Activated CD4-positive, alpha-beta memory T cell treated with anti-CD3 and anti-CD28 coated beads, Interleukin-2, amount 10 ng/mL, durations not matched to agents 7 days and 5 days (primary cell): Measurements from ENCODE around the gene RCN2. TPM values are rescaled to one million over a fixed set of nuclear protein-coding genes. Genes with fewer than 3 reads are reported as not detected.

Experiments used
- CTCF ChIA-PET: fragments of 350-600 bp; sonication (Branson Sonifier 250); formaldehyde crosslinking; loops from one replicate; lab custom pipeline; 2021; ENCODE audit warnings: antibody characterized with exemption, inconsistent platforms; lab: Charles Lee
- POLR2A ChIA-PET: fragments of 350-600 bp; sonication (Branson Sonifier 250); formaldehyde crosslinking; loops from one replicate; lab custom pipeline; 2021; ENCODE audit warnings: antibody characterized with exemption; lab: Charles Lee
- DNase-seq: peaks from one replicate; pipeline ENCODE4 v3.0.0-alpha.2; 2020
- H3K27ac Mint-ChIP-seq: one replicate; pipeline ENCODE4 v1.8.0; 2021; ENCODE audit warnings: mild to moderate bottlenecking, mixed read lengths
- H3K27me3 Mint-ChIP-seq: one replicate; pipeline ENCODE4 v1.8.0; 2021; ENCODE audit warnings: mixed read lengths
- H3K36me3 Mint-ChIP-seq: one replicate; pipeline ENCODE4 v1.8.0; 2021; ENCODE audit warnings: low read depth, mixed read lengths
- H3K4me1 Mint-ChIP-seq: one replicate; pipeline ENCODE4 v1.8.0; 2021; ENCODE audit warnings: mixed read lengths
- H3K4me3 Mint-ChIP-seq: one replicate; pipeline ENCODE4 v1.8.0; 2021; ENCODE audit warnings: mild to moderate bottlenecking, mixed read lengths
- H3K9me3 Mint-ChIP-seq: one replicate; pipeline ENCODE4 v1.8.0; 2021; ENCODE audit warnings: mixed read lengths
- total RNA-seq, 2 experiments: library from RNA; stranded (reverse); gene quantifications; one replicate each; pipeline ENCODE4 v1.2.3, GENCODE V29; 2021

Gene RCN2
- total RNA-seq, 2 experiments from 2014 or later, result 23.0 to 24.9 TPM

GRCh38 chr15:76979331-76979925 is 47.9 kb downstream of the RCN2 start:
- DNase-seq, result no peak
- Mint-ChIP-seq H3K9me3 (no peaks in the 10 kb centered on the region), H3K4me3 (no peak overlapping the region), H3K36me3 (no peaks in the 10 kb centered on the region), H3K4me1 (peaks cover 37% of the 10 kb centered on the region), H3K27me3 (peaks cover 1% of the 10 kb centered on the region), H3K27ac (no peak overlapping the region)
- ChIA-PET CTCF (interaction anchor here (0.8 to 0.9 kb wide), 2 partner anchors 32 to 34 kb away, joined by 3 to 4 read pairs; no protein-coding TSS in a partner anchor), POLR2A (interaction anchor here (5.2 to 11.7 kb wide), 2 partner anchors 9 to 17 kb away, joined by 34 to 107 read pairs; partner anchors contain the start of gene PSTPIP1)

- H3K9me3 Mint-ChIP-seq, result no peaks in the 10 kb centered on the region
- peaks cover 1% of the 10 kb centered on the region for H3K27me3 Mint-ChIP-seq
- DNase-seq, result no peak
- no peak overlapping the region for H3K4me3 Mint-ChIP-seq
- H3K36me3 Mint-ChIP-seq, result no peaks in the 10 kb centered on the region
- ChIA-PET POLR2A (interaction anchor here (5.2 to 11.7 kb wide), 2 partner anchors 8 to 16 kb away, joined by 34 to 107 read pairs; partner anchors contain the start of gene PSTPIP1), CTCF (interaction anchor here (0.9 kb wide), 2 partner anchors 31 to 44 kb away, joined by 3 read pairs; no protein-coding TSS in a partner anchor)
- no peak overlapping the region for H3K27ac Mint-ChIP-seq
- H3K4me1 Mint-ChIP-seq, result peaks cover 37% of the 10 kb centered on the region
These were observed 48.5 kb downstream of the RCN2 start for GRCh38 chr15:76979996-76980520.

GRCh38 chr15:76982356-76982755 is 50.8 kb downstream of the RCN2 start:
- DNase-seq, result no peak
- peaks cover 36% of the 10 kb centered on the region for H3K4me1 Mint-ChIP-seq
- ChIA-PET CTCF (interaction anchor here (1.1 kb wide), 1 partner anchor 30 kb away, joined by 3 read pairs; no protein-coding TSS in a partner anchor), POLR2A (interaction anchor here (1.5 to 2.3 kb wide), 3 partner anchors 13 to 31 kb away, joined by 6 to 10 read pairs (median 8); partner anchors contain the start of gene PSTPIP1)
- H3K4me3 Mint-ChIP-seq, result no peak overlapping the region
- H3K27ac Mint-ChIP-seq, result no peak overlapping the region
- H3K36me3 Mint-ChIP-seq, result no peaks in the 10 kb centered on the region
- peaks cover 1% of the 10 kb centered on the region for H3K27me3 Mint-ChIP-seq
- no peaks in the 10 kb centered on the region for H3K9me3 Mint-ChIP-seq

- CTCF ChIA-PET, result interaction anchor here (1.1 kb wide), 1 partner anchor 30 kb away, joined by 3 read pairs; no protein-coding TSS in a partner anchor
- peaks cover 38% of the 10 kb centered on the region for H3K4me1 Mint-ChIP-seq
- DNase-seq, result no peak
- POLR2A ChIA-PET, result interaction anchor here (1.5 to 2.3 kb wide), 3 partner anchors 12 to 31 kb away, joined by 6 to 10 read pairs (median 8); partner anchors contain the start of gene PSTPIP1
- no peaks in the 10 kb centered on the region for H3K9me3 Mint-ChIP-seq
- no peak overlapping the region for H3K27ac Mint-ChIP-seq
- H3K36me3 Mint-ChIP-seq, result no peaks in the 10 kb centered on the region
- H3K27me3 Mint-ChIP-seq, result peaks cover 1% of the 10 kb centered on the region
- no peak overlapping the region for H3K4me3 Mint-ChIP-seq
These were observed 51.2 kb downstream of the RCN2 start for GRCh38 chr15:76982756-76983155.

GRCh38 chr15:76983590-76984375 is 52.2 kb downstream of the RCN2 start:
- CTCF ChIA-PET, result interaction anchor here (1.1 kb wide), 1 partner anchor 29 kb away, joined by 3 read pairs; no protein-coding TSS in a partner anchor
- Mint-ChIP-seq H3K4me3 (no peak overlapping the region), H3K27me3 (no peaks in the 10 kb centered on the region), H3K36me3 (no peaks in the 10 kb centered on the region), H3K4me1 (peaks cover 42% of the 10 kb centered on the region), H3K27ac (no peak overlapping the region), H3K9me3 (no peaks in the 10 kb centered on the region)
- POLR2A ChIA-PET, result interaction anchor here (1.5 to 2.3 kb wide), 3 partner anchors 11 to 30 kb away, joined by 6 to 10 read pairs (median 8); partner anchors contain the start of gene PSTPIP1
- no peak for DNase-seq

DNA sequence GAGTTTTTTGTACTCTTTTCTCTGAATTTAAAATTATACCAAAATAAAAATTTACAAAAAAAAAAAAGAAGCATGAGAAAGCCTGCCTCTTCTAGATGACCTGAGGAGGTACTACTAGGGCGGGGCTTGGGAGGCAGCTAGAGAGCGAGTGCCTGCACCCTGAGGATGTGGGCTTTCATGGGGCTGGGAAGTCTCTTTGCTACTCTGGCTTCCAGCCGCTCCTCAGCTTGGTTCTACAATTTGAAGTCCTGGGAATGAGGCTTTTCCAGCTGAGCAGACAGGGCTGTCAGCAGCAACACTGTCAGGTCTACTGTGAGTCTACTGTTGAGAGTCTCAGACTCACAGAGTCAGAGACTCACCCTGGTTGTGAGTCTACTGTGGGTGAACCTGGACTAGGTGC is 55.2 kb downstream of the RCN2 start:
- Mint-ChIP-seq H3K36me3 (no peaks in the 10 kb centered on the region), H3K4me3 (no peak overlapping the region), H3K27ac (peak overlapping the region; percentile 99), H3K27me3 (no peaks in the 10 kb centered on the region), H3K4me1 (peaks cover 67% of the 10 kb centered on the region), H3K9me3 (no peaks in the 10 kb centered on the region)
- DNase-seq, result no peak
- POLR2A ChIA-PET, result interaction anchor here (0.9 to 3.8 kb wide), 8 partner anchors 8 to 55 kb away, joined by 5 to 61 read pairs (median 24); partner anchors contain the start of genes PSTPIP1 and RCN2
- CTCF ChIA-PET, result interaction anchor here (1.2 to 4.3 kb wide), 5 partner anchors 10 to 38 kb away, joined by 4 to 20 read pairs (median 10); no protein-coding TSS in a partner anchor

GRCh38 chr15:76987276-76987675 is 55.7 kb downstream of the RCN2 start:
- DNase-seq, result no peak
- no peaks in the 10 kb centered on the region for H3K36me3 Mint-ChIP-seq
- ChIA-PET POLR2A (interaction anchor here (0.9 to 3.8 kb wide), 10 partner anchors 8 to 56 kb away, joined by 3 to 61 read pairs (median 19); partner anchors contain the start of genes PSTPIP1 and RCN2), CTCF (interaction anchor here (1.2 to 4.3 kb wide), 7 partner anchors 10 to 37 kb away, joined by 4 to 20 read pairs (median 9); no protein-coding TSS in a partner anchor)
- H3K9me3 Mint-ChIP-seq, result no peaks in the 10 kb centered on the region
- H3K4me3 Mint-ChIP-seq, result no peak overlapping the region
- H3K4me1 Mint-ChIP-seq, result peaks cover 66% of the 10 kb centered on the region
- H3K27ac Mint-ChIP-seq, result peak overlapping the region; percentile 99
- no peaks in the 10 kb centered on the region for H3K27me3 Mint-ChIP-seq

- Mint-ChIP-seq H3K9me3 (no peaks in the 10 kb centered on the region), H3K27me3 (no peaks in the 10 kb centered on the region), H3K4me3 (peak overlapping the region; percentile 52), H3K27ac (peak overlapping the region; percentile 99), H3K4me1 (peaks cover 69% of the 10 kb centered on the region), H3K36me3 (no peaks in the 10 kb centered on the region)
- ChIA-PET POLR2A (interaction anchor here (0.9 to 3.8 kb wide), 12 partner anchors 7 to 57 kb away, joined by 3 to 61 read pairs (median 14); partner anchors contain the start of genes PSTPIP1 and RCN2), CTCF (interaction anchor here (1.3 to 4.3 kb wide), 6 partner anchors 9 to 555 kb away, joined by 6 to 20 read pairs (median 10); no protein-coding TSS in a partner anchor)
- peak; percentile 84 for DNase-seq
These were observed 56.6 kb downstream of the RCN2 start for GRCh38 chr15:76987896-76988860.

DNA sequence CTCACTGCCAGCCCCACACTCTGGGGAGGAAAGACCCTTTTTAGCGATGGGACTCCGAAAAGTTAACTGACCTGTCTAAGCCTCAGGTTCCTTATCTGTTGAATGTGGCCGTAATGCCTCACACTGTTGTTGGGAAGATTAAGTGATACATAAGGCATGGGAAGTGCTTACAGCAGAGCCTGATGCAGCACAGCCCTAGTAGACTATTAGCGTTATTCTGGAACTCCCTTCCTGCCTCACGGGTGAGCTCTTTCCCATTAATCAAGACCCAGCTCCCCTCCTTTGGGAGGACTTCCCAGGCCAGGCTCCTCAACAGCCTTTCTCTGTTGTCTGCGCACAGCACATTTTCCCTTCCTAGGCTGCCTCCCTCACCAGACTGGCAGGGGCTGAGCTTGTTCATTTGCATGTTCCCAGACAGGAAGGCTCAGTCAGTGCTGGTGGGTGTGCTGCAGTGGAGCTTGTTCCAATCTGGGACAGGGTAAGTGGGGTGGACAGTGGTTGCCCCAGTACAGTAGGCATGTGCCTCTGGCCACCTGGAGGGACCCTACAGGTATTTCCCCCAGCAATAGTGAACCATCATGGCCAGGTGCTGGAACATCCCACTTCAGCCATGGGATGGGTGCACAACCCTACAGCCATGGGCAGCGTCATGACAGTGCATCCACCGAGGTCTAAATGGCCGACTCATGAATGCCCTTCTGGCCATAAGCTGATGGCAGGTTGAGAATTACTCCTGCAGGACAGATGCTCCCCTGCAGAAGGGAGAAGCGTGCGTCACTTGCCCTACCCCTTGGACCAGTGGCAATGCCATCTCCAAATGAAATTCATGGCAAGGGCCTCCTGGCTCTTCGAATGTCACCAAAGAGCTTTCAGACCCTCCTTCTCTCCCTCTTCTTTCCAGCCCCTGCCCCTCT is 57.6 kb downstream of the RCN2 start:
- Mint-ChIP-seq H3K4me3 (peak overlapping the region; percentile 52), H3K4me1 (peaks cover 73% of the 10 kb centered on the region), H3K27ac (peak overlapping the region; percentile 99), H3K27me3 (no peaks in the 10 kb centered on the region), H3K9me3 (no peaks in the 10 kb centered on the region), H3K36me3 (no peaks in the 10 kb centered on the region)
- CTCF ChIA-PET, result interaction anchor here (0.7 to 4.3 kb wide), 7 partner anchors 9 to 555 kb away, joined by 4 to 20 read pairs (median 8); no protein-coding TSS in a partner anchor
- POLR2A ChIA-PET, result interaction anchor here (1.0 to 3.8 kb wide), 9 partner anchors 9 to 58 kb away, joined by 4 to 61 read pairs (median 23); partner anchors contain the start of gene RCN2
- no peak for DNase-seq

- ChIA-PET POLR2A (interaction anchor here (5.2 kb wide), 1 partner anchor 13 kb away, joined by 37 read pairs; no protein-coding TSS in a partner anchor), CTCF (no interaction called here)
- Mint-ChIP-seq H3K9me3 (no peaks in the 10 kb centered on the region), H3K36me3 (peaks cover 11% of the 10 kb centered on the region), H3K4me1 (peaks cover 76% of the 10 kb centered on the region), H3K27me3 (no peaks in the 10 kb centered on the region), H3K27ac (peak overlapping the region; percentile 53), H3K4me3 (no peak overlapping the region)
- DNase-seq, result no peak
These were observed 59.5 kb downstream of the RCN2 start for GRCh38 chr15:76991048-76991447.
